K562 (cell line): ENCODE data around the gene NAPA. TPM values are rescaled to one million over a fixed set of nuclear protein-coding genes. Genes with fewer than 3 reads are reported as not detected.

Experiments used
- ATF4 ChIP-seq: fragments of 450-650 bp; formaldehyde crosslinking; IDR thresholded peaks from 2 replicates; pipeline ENCODE4 v1.4.0; 2022; ENCODE audit warnings: mild to moderate bottlenecking, moderate library complexity
- CTBP1 ChIP-seq: fragments of 450-650 bp; IDR thresholded peaks from 2 replicates; pipeline ENCODE4 v1.6.1; 2016; ENCODE audit warnings: borderline replicate concordance
- ETV6 ChIP-seq, 3 experiments: fragments of 150-350 bp in 1 of 3; sonication (generic) in 1 of 3; formaldehyde crosslinking in 1 of 3; IDR thresholded peaks; 2 replicates each; pipeline versions ENCODE4 v1.6.1 to v1.8.0; 2014 to 2022; ENCODE audit warnings: borderline replicate concordance in 2 of 3, low read depth in 2 of 3, antibody characterized with exemption in 1 of 3, low read length in 1 of 3, mild to moderate bottlenecking in 1 of 3, missing genetic modification reagents in 1 of 3
- MCM2 ChIP-seq: fragments of 450-650 bp; IDR thresholded peaks from 2 replicates; pipeline ENCODE4 v1.6.1; 2017; ENCODE audit warnings: low read depth, mild to moderate bottlenecking
- PATZ1 ChIP-seq: fragments of 250-450 bp; sonication (Bioruptor Pico); IDR thresholded peaks from 2 replicates; pipeline ENCODE4 v1.5.0; 2020; ENCODE audit warnings: mild to moderate bottlenecking, borderline replicate concordance
- PREB ChIP-seq: sonication (generic); formaldehyde crosslinking; IDR thresholded peaks from 2 replicates; pipeline ENCODE4 v1.8.1; 2023; ENCODE audit warnings: mild to moderate bottlenecking, missing genetic modification reagents
- RUNX1 ChIP-seq: sonication (generic); IDR thresholded peaks from 2 replicates; pipeline ENCODE4 v1.6.1; 2016; ENCODE audit warnings: antibody characterized with exemption, low read depth
- SNAPC5 ChIP-seq: fragments of 250-450 bp; sonication (Bioruptor Pico); IDR thresholded peaks from 2 replicates; pipeline ENCODE4 v1.8.0; 2021; ENCODE audit warnings: moderate library complexity, mild to moderate bottlenecking, inconsistent platforms
- SREBF1 ChIP-seq: fragments of 150-350 bp; IDR thresholded peaks from 2 replicates; pipeline ENCODE4 v1.6.1; 2014; ENCODE audit warnings: antibody characterized with exemption, low read depth, low read length, borderline replicate concordance
- TCF15 ChIP-seq: fragments of 250-450 bp; sonication (Bioruptor Pico); IDR thresholded peaks from 2 replicates; pipeline ENCODE4 v1.8.0; 2022; ENCODE audit warnings: moderate library complexity, mild to moderate bottlenecking, inconsistent platforms
- TFAM ChIP-seq: fragments of 250-450 bp; sonication (Bioruptor Pico); conservative IDR thresholded peaks from 2 replicates; pipeline ENCODE4 v1.5.0; 2021; ENCODE audit warnings: mild to moderate bottlenecking, moderate library complexity
- ZFP36 ChIP-seq: fragments of 150-350 bp; IDR thresholded peaks from 2 replicates; pipeline ENCODE4 v1.6.1; 2018; ENCODE audit warnings: low read length, low read depth; ENCODE audit not compliant: partially characterized antibody
- ZNF3 ChIP-seq: fragments of 250-450 bp; sonication (Bioruptor Pico); IDR thresholded peaks from 2 replicates; pipeline ENCODE4 v1.5.0; 2021; ENCODE audit warnings: mild to moderate bottlenecking, moderate library complexity
- ZNF408 ChIP-seq: fragments of 250-450 bp; sonication (Bioruptor Pico); IDR thresholded peaks from 2 replicates; pipeline ENCODE4 v1.4.0; 2020; ENCODE audit warnings: low read depth, mild to moderate bottlenecking, moderate library complexity
- polyA plus RNA-seq, 8 experiments: library from polyadenylated mRNA; depleted of rRNA in 4 of 8; stranded (reverse) in 5 of 8; unstranded in 3 of 8; fragments of >200 nt; fragmentation: Nextera tagmentation in 2 of 8; fragmentation: Illumina TruSeq in 1 of 8; extraction: Ambion mirVana in 2 of 8; extraction: Trizol in 1 of 8; gene quantifications; 2 replicates each; pipeline versions ENCODE4 v1.2.1 to v1.2.3, GENCODE V29; 2011 to 2014; ENCODE audit warnings: inconsistent platforms in 1 of 8, missing spikeins in 1 of 8
- total RNA-seq, 7 experiments: library from RNA; depleted of rRNA in 6 of 7; stranded (reverse); fragments of >200 nt in 6 of 7; fragmentation: Illumina TruSeq in 2 of 7; extraction: Trizol in 2 of 7; gene quantifications; 2 replicates each; pipeline versions ENCODE4 v1.2.1 to v1.2.3, GENCODE V29; 2011 to 2021; ENCODE audit warnings: low replicate concordance in 1 of 7
- TF ChIP-seq, protein P1 (sequence below): fragments of 150-350 bp; IDR thresholded peaks from 2 replicates; pipeline ENCODE4 v1.6.1; 2014; ENCODE audit warnings: low read depth, mild to moderate bottlenecking, low read length, borderline replicate concordance
- TF ChIP-seq, protein P2 (sequence below): sonication (generic); formaldehyde crosslinking; IDR thresholded peaks from 2 replicates; pipeline ENCODE4 v1.8.1; 2022; ENCODE audit warnings: missing genetic modification reagents

NAPA gene
- total and polyA plus RNA-seq, 9 of the 15 experiments (the other 6 are each of a cell fraction or from before 2014, with no cell fraction given), result 5.4 to 98.6 (median 77.5) TPM

DNA sequence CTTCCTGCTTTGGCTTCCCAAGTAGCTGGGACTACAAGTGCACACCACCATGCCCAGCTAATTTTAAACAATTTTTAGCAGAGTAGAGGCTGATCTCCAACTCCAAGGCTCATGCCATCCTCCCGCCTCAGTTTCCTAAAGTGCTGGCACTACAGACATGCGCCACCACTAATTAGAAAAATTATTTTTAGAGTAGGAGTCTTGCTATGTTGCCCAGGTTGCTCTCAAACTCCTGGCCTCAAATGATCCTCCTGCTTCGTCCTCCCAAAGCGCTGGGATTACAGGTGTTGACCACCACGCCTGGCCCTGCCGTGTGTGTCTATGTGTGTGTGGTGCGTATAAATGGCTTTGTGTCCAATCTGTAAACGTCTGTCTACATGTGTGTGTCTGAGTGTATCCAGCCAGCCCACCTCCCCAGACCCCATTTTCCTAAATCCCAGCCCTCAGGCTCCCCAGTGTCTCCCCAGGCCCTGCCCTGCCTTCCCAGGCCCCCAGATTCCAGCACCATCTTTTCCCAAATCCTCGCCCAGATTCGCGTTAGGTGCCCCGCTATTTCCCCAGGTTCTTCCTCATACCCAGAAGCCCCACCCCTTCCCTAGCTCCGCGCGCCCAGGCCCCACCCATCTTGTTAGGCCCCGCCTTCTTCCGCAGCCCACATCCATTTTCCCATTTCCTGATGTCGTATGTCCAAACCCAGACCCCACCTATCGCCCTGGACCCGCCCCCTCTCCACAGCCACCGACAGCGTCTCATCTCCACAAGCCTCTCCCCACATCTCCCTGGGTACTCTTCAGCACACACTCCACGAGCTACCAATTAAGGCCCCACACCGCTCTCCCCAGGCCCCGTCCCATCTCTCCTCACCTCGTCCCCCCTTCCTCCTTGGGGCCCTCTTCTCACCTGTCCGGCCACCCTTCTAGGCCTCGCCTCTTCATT lies 68.1 kb downstream of the NAPA start (continued):
- TF ChIP-seq, protein P1, sequence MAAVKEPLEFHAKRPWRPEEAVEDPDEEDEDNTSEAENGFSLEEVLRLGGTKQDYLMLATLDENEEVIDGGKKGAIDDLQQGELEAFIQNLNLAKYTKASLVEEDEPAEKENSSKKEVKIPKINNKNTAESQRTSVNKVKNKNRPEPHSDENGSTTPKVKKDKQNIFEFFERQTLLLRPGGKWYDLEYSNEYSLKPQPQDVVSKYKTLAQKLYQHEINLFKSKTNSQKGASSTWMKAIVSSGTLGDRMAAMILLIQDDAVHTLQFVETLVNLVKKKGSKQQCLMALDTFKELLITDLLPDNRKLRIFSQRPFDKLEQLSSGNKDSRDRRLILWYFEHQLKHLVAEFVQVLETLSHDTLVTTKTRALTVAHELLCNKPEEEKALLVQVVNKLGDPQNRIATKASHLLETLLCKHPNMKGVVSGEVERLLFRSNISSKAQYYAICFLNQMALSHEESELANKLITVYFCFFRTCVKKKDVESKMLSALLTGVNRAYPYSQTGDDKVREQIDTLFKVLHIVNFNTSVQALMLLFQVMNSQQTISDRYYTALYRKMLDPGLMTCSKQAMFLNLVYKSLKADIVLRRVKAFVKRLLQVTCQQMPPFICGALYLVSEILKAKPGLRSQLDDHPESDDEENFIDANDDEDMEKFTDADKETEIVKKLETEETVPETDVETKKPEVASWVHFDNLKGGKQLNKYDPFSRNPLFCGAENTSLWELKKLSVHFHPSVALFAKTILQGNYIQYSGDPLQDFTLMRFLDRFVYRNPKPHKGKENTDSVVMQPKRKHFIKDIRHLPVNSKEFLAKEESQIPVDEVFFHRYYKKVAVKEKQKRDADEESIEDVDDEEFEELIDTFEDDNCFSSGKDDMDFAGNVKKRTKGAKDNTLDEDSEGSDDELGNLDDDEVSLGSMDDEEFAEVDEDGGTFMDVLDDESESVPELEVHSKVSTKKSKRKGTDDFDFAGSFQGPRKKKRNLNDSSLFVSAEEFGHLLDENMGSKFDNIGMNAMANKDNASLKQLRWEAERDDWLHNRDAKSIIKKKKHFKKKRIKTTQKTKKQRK, result no peak
- TF ChIP-seq TCF15 (CRISPR knock-in tag), result no peak
- no peak for TF ChIP-seq ETV6 (IDR thresholded peaks at IDR 0.05; ENCODE audit: borderline replicate concordance in 1 of 2, low read depth in 2 of 2, low read length in 1 of 2)
- no peak for TF ChIP-seq ETV6 (CRISPR knock-in tag; IDR thresholded peaks at IDR 0.05; ENCODE audit: borderline replicate concordance)
- TF ChIP-seq RUNX1, result no peak
- TF ChIP-seq ZNF408, result no peak
- TF ChIP-seq MCM2, result no peak
- no peak for TF ChIP-seq TFAM (CRISPR knock-in tag)
- no peak for TF ChIP-seq PATZ1 (CRISPR knock-in tag)
- no peak for TF ChIP-seq SNAPC5 (CRISPR knock-in tag)
- TF ChIP-seq, protein P2, sequence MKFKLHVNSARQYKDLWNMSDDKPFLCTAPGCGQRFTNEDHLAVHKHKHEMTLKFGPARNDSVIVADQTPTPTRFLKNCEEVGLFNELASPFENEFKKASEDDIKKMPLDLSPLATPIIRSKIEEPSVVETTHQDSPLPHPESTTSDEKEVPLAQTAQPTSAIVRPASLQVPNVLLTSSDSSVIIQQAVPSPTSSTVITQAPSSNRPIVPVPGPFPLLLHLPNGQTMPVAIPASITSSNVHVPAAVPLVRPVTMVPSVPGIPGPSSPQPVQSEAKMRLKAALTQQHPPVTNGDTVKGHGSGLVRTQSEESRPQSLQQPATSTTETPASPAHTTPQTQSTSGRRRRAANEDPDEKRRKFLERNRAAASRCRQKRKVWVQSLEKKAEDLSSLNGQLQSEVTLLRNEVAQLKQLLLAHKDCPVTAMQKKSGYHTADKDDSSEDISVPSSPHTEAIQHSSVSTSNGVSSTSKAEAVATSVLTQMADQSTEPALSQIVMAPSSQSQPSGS (CRISPR knock-in tag), result no peak
- TF ChIP-seq ZFP36, result no peak
- no peak for TF ChIP-seq PREB (CRISPR knock-in tag)
- no peak for TF ChIP-seq CTBP1
- TF ChIP-seq ZNF3 (CRISPR knock-in tag), result no peak
- TF ChIP-seq SREBF1, result no peak
- TF ChIP-seq ATF4 (CRISPR knock-in tag), result no peak
